ENCODE data around the gene EID3. TPM values are rescaled to one million over a fixed set of nuclear protein-coding genes. Genes with fewer than 3 reads are reported as not detected.
"Not testable (repeated sequence)": the region's sequence is repeated elsewhere in the genome, so short reads cannot be mapped to it uniquely, and the experiment has no call there.

The EID3 gene
- total RNA-seq, 1 donor from 2014 or later, result 2.9 TPM

DNA sequence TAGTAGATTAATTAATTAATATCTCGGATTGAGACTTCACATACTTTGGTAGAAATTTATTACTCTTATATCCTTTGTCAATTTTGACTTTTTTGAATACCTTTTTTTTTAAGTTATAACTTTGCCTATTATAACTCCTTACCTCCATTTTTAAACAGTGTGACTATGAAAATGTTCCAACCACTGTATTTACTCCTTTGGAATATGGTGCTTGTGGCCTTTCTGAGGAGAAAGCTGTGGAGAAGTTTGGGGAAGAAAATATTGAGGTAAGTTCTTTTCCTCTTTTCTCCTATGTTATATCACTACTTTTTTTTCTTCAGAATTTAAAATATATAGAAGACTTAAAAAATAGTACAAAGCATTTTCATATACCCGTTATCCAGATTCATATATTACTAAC is 27.8 kb downstream of the EID3 start:
- Mint-ChIP-seq H3K27me3 (no peaks in the 10 kb centered on the region), H3K36me3 (peaks cover 26% of the 10 kb centered on the region), H3K27ac (no peak overlapping the region), H3K9me3 (no peaks in the 10 kb centered on the region), H3K4me3 (no peak overlapping the region), H3K4me1 (ENCODE audit: unreplicated experiment) (no peaks in the 10 kb centered on the region)
- DNase-seq (ENCODE audit: extremely low spot score, unreplicated experiment), result no peak
- TF ChIP-seq CTCF (conservative IDR thresholded peaks at IDR 0.05), result no peak

- H3K27me3 Mint-ChIP-seq; H3K4me3 Mint-ChIP-seq; H3K27ac Mint-ChIP-seq; H3K4me1 Mint-ChIP-seq (ENCODE audit: unreplicated experiment); DNase-seq (ENCODE audit: extremely low spot score, unreplicated experiment); H3K9me3 Mint-ChIP-seq: not testable (repeated sequence)
- peaks cover 20% of the 10 kb centered on the region for H3K36me3 Mint-ChIP-seq
These were observed 28.7 kb downstream of the EID3 start for GRCh38 chr12:104332273-104332672.

DNA sequence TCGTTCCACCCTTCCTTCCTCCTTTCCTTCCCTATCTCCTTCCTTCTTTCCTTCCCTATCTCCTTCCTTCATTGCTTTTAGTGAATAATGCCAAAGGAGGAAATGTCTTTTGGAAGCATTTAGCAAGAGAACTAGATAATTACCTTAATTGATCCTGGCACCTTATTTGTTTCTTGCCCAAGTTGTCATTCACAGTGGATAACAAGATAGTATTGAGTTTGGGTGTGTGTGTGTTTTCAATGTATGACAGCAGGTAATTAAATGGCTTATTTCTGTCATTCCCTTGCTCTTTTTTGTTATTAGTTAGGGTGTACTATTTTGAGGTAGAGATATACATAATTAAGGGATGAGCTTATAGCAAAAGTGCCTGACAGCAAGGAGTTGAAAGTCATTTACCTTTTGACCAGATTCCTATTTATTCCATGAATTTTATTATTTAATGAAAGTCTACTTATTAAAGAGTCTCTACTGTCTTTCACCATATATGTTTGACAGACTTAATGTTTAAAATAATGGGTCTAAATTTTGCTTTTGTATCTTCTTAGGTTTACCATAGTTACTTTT is 30.2 kb downstream of the EID3 start:
- Mint-ChIP-seq H3K27me3 (no peaks in the 10 kb centered on the region), H3K36me3 (peaks cover 16% of the 10 kb centered on the region), H3K27ac (no peak overlapping the region), H3K4me1 (ENCODE audit: unreplicated experiment) (no peaks in the 10 kb centered on the region), H3K9me3 (no peaks in the 10 kb centered on the region), H3K4me3 (no peak overlapping the region)
- no peak for TF ChIP-seq CTCF (conservative IDR thresholded peaks at IDR 0.05)
- no peak for DNase-seq (ENCODE audit: extremely low spot score, unreplicated experiment)

DNA sequence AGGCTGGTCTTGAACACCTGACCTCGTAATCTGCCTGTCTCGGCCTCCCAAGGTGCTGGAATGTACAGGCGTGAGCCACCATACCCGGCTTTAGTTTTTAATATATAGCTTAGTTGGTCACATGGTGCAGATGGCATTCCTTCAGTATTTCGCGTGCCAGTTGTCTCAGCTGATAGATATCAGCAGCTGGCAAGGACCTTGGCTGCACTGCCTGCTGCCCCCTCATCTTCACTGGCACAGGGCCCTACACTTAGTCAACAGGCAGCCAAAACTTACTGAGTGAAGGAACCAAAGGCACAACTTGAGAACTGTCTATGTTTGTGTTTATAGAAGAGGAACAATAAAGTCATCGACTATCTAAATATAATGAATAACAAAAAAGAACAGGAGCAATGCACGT is 31.0 kb downstream of the EID3 start:
- Mint-ChIP-seq H3K9me3 (no peaks in the 10 kb centered on the region), H3K27me3 (no peaks in the 10 kb centered on the region), H3K27ac (no peak overlapping the region), H3K4me1 (ENCODE audit: unreplicated experiment) (no peaks in the 10 kb centered on the region), H3K36me3 (peaks cover 15% of the 10 kb centered on the region), H3K4me3 (no peak overlapping the region)
- TF ChIP-seq CTCF (conservative IDR thresholded peaks at IDR 0.05), result no peak
- no peak for DNase-seq (ENCODE audit: extremely low spot score, unreplicated experiment)

- no peaks in the 10 kb centered on the region for H3K9me3 Mint-ChIP-seq
- no peak for DNase-seq (ENCODE audit: extremely low spot score, unreplicated experiment)
- peaks cover 24% of the 10 kb centered on the region for H3K36me3 Mint-ChIP-seq
- no peak overlapping the region for H3K4me3 Mint-ChIP-seq
- no peaks in the 10 kb centered on the region for H3K4me1 Mint-ChIP-seq (ENCODE audit: unreplicated experiment)
- no peak overlapping the region for H3K27ac Mint-ChIP-seq
- no peaks in the 10 kb centered on the region for H3K27me3 Mint-ChIP-seq
- no peak for TF ChIP-seq CTCF (conservative IDR thresholded peaks at IDR 0.05)
These were observed 32.6 kb downstream of the EID3 start for GRCh38 chr12:104336115-104336514.

GRCh38 chr12:104337030-104337558 is 33.6 kb downstream of the EID3 start:
- Mint-ChIP-seq H3K9me3 (no peaks in the 10 kb centered on the region), H3K27me3 (no peaks in the 10 kb centered on the region), H3K4me3 (no peak overlapping the region), H3K36me3 (peaks cover 27% of the 10 kb centered on the region), H3K4me1 (ENCODE audit: unreplicated experiment) (no peaks in the 10 kb centered on the region), H3K27ac (no peak overlapping the region)
- TF ChIP-seq CTCF (conservative IDR thresholded peaks at IDR 0.05), result no peak
- DNase-seq (ENCODE audit: extremely low spot score, unreplicated experiment), result no peak
